SKM-1 treated with dmso at 0.1 percent for 144 hours (cell line): ENCODE results near the gene MCTP1.
A peak's percentile ranks its signal among the peaks of the same experiment; 100 is the strongest.
"Not testable (repeated sequence)": the region's sequence is repeated elsewhere in the genome, so short reads cannot be mapped to it uniquely, and the experiment has no call there.

Source experiments
- DNase-seq: peaks from one replicate; lab custom pipeline; 2025; ENCODE audit not compliant: unreplicated experiment; lab: John Stamatoyannopoulos, UW

The MCTP1 gene

GRCh38 chr5:95035891-95036685 is 248.8 kb downstream of the MCTP1 start:
- no peak for DNase-seq

- DNase-seq = no peak
Observed at GRCh38 chr5:95032801-95033200, 252.1 kb downstream of the MCTP1 start.

GRCh38 chr5:95029569-95030366 is 255.1 kb downstream of the MCTP1 start:
- no peak for DNase-seq

DNA sequence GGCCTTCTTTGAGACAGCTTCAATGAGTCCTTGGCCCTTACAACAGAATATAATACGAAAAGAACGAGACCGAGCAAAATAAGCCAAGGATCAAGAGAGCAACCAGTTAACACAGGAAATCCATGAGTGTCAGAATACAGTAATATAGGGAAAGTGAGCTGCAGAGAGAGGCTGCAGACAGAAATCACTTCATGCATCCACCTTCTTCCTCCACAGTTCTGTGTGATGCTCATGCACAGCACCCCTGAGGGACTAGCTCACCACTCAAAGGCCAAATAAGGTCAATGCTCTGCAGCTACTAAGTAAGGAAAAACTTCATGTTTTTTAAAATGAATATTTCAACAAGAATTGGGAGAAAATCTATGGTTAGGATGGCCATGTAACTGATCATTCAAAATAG is 257.1 kb downstream of the MCTP1 start:
- DNase-seq = no peak

DNA sequence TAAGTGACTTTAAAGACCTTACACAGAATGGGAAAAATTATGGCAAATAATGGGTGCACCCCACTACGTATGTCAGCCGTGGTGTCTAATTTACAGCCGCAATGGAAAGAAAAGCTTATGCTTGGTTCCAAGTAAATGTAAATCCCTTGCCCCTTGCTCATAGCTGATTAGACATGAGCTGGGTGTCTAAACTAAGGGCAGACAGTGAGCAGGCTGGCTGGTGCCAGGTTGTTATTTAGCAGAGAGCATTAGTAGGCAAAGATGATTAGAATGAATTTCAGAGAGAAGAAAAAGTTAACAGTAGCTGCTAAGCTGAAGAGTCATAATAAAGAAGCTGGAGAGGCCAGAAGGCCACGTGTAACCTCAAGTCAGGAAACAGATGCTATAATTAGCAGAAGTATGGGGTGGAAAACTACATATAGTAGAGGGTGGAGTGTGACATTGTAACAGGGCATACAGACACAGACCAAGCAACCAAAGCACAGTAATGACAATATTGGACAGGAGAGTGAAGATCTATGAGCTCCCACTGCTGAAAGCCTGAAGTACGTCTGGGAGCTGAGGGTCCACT is 257.7 kb downstream of the MCTP1 start:
- DNase-seq = peak; percentile 68

GRCh38 chr5:95026718-95027117 is 258.2 kb downstream of the MCTP1 start:
- DNase-seq = no peak

DNA sequence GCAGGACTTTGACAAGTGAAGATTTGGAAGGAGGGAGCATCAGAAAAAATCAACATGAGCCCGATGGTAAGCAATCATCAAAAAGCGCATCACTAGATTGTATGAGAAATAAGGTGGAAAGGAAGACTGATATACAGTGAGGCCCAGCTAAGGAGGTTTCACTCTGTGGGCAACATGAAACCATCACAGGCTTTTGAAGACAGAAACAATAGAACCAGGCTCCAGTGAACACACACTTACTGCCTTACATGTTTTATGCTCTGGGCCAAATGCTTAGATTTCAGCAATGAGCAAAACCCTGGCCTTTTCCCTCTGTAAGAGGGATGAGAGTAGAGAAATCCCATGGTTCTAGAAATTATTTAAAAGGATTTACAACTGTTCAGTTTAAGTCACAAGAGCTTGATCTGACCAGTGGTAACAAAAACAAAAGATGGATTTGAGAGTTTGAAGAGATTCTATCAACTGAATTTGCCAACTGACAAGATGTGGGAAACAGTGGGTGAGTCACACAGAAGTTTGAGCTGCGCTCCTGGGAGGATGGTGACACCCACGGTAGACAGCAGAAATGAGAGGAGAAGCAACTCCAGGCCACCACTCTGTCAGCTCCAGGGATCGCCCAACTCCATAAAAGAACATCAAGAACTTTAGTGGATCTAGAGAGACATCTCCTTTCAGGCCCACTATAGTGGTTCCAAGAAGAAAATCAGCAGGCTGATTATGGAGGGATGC is 261.8 kb downstream of the MCTP1 start:
- no peak for DNase-seq

GRCh38 chr5:95020345-95020744 is 264.5 kb downstream of the MCTP1 start:
- no peak for DNase-seq

- no peak for DNase-seq
Observed at GRCh38 chr5:95018946-95019345, 265.9 kb downstream of the MCTP1 start.

- DNase-seq = no peak
Observed at GRCh38 chr5:95018511-95018910, 266.4 kb downstream of the MCTP1 start.

- no peak for DNase-seq
Observed at GRCh38 chr5:95009812-95010211, 275.1 kb downstream of the MCTP1 start.

DNA sequence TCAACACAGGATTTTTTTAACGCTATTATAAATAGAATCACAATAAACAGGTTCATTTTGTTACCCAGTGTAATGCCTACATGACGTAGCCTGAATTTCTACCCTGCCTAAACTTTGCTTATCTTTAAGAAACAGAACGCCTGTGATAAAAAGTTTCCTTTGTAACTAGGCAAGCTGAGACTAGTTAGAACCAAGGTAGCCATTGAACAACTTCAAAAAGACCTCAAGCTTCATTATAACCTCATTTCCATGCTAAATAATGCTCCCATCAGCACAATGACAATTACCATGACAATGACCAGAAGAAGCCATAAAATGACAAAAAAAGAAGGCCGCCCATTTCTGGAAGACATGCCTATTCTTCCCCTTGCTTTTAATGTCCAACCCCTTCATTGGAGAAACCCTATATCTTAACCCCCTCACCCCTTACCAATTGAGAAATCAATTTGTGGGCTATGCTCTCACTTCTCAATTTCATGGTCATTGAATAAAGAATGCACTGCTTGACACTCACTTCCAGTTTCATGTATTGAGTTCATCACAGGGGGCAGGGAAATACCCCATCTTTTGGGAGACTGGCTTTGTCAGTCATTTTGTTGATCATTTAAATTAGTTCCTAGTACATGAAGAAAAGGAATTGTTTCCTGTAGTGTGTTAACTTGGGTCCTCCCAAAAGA is 276.8 kb downstream of the MCTP1 start:
- DNase-seq = no peak

GRCh38 chr5:95005811-95006210 is 279.1 kb downstream of the MCTP1 start:
- no peak for DNase-seq

DNA sequence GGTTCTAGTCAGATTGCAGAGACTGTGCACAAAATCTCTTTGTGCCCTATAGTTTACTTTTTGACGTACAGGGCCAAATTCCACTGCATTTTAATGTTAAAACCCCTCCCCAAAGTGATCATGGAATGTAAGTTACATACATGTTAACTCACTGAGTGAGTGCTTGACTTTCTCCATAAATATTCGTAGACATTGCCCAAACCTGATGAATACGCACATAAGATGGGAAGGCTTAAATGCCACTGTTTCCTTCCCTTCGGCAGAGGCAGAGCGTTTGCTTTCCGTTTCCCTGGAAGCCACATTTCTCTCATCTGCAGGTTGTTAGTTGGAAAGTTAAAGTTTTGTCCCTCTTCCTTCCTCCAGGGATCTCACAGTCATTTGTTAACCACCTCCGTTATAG is 286.2 kb downstream of the MCTP1 start:
- DNase-seq = no peak

- not testable (repeated sequence) for DNase-seq
Observed at GRCh38 chr5:94994537-94994936, 290.4 kb downstream of the MCTP1 start.

- no peak for DNase-seq
Observed at GRCh38 chr5:94993491-94993890, 291.4 kb downstream of the MCTP1 start.

DNA sequence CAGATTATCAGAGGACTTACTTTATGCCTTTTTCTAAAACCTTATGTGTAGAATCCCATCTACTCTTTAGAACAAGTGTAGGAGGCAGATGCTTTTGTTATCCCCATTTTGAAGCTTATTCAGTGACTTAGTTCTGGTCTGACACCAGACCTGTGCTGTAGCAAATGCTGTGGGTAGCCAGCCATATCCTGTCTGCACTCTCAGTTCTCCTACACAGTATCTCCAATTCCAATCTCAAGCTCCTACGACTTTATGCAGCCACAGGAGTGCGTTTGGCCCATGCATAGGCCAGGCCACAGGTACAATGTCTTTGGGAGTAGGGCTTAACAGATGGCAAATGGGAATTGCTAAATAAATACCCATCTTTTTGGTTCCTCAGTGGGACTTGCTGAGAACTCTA is 292.6 kb downstream of the MCTP1 start:
- DNase-seq = no peak

DNA sequence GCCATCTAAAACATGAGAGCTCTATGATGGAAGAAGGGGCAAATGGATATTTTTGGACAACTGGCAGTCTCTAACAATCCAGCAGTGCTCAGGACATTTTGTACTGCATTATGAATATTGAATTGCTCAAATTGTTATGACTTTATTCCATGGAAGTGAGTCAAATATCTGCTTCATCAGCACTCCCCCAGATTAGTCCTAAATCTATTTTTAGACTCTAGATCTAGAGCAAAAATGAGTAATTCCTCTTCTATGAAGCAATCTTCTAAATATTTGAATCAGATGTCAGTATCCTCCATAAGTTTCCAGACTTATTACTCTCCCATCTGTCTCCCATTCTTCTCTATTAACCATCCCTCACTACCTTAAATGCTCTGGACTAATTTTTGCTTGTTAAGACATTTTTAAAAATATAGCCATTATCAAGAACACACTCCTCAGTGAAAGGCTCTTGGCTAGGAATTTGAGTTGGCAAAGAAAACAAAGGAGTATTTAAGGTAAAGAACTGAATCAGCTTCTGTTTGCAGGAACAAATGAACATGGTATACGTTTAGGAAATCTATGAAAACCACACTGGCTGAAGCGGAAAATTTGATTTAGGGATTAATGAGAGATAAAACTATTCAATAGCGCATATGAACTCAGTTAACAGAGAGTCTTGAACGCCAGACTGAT is 300.9 kb downstream of the MCTP1 start:
- no peak for DNase-seq

- DNase-seq = no peak
Observed at GRCh38 chr5:94977437-94977836, 307.5 kb downstream of the MCTP1 start.

DNA sequence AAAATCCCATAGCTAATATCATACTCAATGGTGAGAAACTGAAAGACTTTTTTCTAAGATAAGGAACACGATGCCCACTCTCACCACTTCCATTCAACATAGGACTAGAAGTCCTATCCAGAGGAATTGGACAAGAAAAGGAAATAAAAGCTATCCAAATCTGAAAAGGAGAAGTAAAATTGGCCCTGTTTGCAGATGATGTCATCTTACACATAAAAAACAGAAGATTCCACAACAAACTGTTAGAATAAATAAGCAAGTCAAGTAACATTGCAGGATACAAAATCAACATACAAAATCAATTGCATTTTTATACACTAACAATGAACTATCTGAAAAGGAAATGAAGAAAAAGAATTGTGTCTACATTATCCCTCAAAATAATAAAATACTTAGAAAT is 308.0 kb downstream of the MCTP1 start:
- no peak for DNase-seq
